ENCODE results near the gene BHLHA15. TPM values are rescaled to one million over a fixed set of nuclear protein-coding genes. Genes with fewer than 3 reads are reported as not detected.
A peak's percentile ranks its signal among the peaks of the same experiment; 100 is the strongest.

BHLHA15 gene
- total RNA-seq, 1 donor from 2014 or later = not detected

- Mint-ChIP-seq H3K27me3 (ENCODE audit: low read depth) (no peaks in the 10 kb centered on the region), H3K9me3 (peaks cover 6% of the 10 kb centered on the region), H3K4me1 (no peaks in the 10 kb centered on the region), H3K4me3 (no peak overlapping the region), H3K36me3 (peaks cover 36% of the 10 kb centered on the region), H3K27ac (no peak overlapping the region)
- TF ChIP-seq, protein P1, sequence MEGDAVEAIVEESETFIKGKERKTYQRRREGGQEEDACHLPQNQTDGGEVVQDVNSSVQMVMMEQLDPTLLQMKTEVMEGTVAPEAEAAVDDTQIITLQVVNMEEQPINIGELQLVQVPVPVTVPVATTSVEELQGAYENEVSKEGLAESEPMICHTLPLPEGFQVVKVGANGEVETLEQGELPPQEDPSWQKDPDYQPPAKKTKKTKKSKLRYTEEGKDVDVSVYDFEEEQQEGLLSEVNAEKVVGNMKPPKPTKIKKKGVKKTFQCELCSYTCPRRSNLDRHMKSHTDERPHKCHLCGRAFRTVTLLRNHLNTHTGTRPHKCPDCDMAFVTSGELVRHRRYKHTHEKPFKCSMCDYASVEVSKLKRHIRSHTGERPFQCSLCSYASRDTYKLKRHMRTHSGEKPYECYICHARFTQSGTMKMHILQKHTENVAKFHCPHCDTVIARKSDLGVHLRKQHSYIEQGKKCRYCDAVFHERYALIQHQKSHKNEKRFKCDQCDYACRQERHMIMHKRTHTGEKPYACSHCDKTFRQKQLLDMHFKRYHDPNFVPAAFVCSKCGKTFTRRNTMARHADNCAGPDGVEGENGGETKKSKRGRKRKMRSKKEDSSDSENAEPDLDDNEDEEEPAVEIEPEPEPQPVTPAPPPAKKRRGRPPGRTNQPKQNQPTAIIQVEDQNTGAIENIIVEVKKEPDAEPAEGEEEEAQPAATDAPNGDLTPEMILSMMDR (IDR thresholded peaks at IDR 0.05; ENCODE audit: unreplicated experiment) = no peak
- peak in 1 of 2 experiments; percentile 14 for DNase-seq (ENCODE audit: low spot score in 2 of 2, unreplicated experiment in 2 of 2)
Observed at GRCh38 chr7:98202367-98203195, 8.7 kb upstream of the BHLHA15 start.

DNA sequence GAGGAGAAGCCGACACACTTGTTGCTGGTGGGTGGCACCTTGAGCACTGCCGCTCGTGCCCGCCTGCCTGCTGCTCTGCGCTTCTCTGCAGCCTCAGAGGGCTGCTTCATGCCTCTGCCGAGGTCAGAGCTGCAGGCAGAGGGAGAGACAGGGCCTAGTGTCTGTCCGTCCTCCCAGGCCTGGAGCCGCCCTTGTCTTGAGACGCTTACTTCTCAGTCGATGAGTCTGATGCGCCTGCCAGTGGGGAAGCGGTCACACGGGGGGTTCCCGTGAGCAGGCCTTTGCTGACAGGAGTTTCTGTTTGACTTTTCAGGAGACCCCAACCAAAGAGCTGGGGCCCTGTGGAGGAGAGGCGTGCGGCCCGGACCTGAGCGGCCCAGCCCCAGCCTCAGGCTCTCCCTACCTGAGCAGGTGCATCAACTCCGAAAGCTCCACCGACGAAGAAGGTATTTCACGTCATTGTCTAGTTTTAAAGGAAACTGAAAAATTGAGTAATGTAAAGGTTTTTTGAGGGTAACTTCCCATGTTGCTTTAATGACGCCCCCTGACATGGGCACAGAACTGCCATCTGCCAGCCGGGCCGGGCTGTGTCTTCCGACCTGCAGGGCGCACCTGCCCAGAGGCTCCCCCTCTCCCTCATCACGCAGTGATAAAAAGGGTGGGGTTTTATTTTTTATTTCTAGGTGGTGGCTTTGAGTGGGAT, 7.8 kb upstream of the BHLHA15 start:
- peak in 1 of 2 experiments; percentile 29 for DNase-seq (ENCODE audit: low spot score in 2 of 2, unreplicated experiment in 2 of 2)
- TF ChIP-seq, protein P1 (IDR thresholded peaks at IDR 0.05; ENCODE audit: unreplicated experiment) = no peak
- H3K27me3 Mint-ChIP-seq (ENCODE audit: low read depth) = no peaks in the 10 kb centered on the region
- no peaks in the 10 kb centered on the region for H3K4me1 Mint-ChIP-seq
- no peak overlapping the region for H3K4me3 Mint-ChIP-seq
- peaks cover 32% of the 10 kb centered on the region for H3K36me3 Mint-ChIP-seq
- no peak overlapping the region for H3K27ac Mint-ChIP-seq
- peaks cover 6% of the 10 kb centered on the region for H3K9me3 Mint-ChIP-seq

DNA sequence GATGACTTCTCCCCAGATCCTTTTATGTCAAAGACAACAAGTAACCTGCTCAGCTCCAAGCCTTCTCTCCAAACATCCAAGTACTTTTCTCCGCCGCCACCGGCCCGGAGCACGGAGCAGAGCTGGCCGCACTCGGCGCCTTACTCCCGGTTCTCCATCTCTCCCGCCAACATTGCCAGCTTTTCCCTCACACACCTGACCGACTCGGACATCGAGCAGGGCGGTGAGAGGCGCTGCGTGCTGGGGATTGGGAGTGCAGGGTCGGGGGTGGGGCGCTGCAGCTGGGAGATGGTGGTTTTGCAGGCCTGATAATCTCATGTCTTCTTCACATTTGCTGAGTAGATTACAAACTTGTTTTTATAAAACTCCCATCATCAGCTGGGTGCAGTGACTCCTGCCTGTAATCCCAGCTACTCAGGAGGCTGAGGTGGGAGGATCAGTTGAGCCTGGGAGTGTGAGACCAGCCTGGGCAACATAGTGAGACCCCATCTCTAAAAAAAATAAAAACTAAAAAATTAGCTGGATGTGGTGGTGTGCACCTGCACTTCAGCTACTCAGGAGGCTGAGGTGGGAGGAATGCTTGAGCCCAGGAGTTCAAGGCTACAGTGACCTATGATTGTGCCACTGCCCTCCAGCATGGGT, 7.2 kb upstream of the BHLHA15 start:
- Mint-ChIP-seq H3K4me3 (no peak overlapping the region), H3K4me1 (no peaks in the 10 kb centered on the region), H3K27ac (no peak overlapping the region), H3K27me3 (ENCODE audit: low read depth) (no peaks in the 10 kb centered on the region), H3K36me3 (peaks cover 30% of the 10 kb centered on the region), H3K9me3 (peaks cover 3% of the 10 kb centered on the region)
- no peak for DNase-seq (ENCODE audit: low spot score in 2 of 2, unreplicated experiment in 2 of 2)
- TF ChIP-seq, protein P1 (IDR thresholded peaks at IDR 0.05; ENCODE audit: unreplicated experiment) = no peak

DNA sequence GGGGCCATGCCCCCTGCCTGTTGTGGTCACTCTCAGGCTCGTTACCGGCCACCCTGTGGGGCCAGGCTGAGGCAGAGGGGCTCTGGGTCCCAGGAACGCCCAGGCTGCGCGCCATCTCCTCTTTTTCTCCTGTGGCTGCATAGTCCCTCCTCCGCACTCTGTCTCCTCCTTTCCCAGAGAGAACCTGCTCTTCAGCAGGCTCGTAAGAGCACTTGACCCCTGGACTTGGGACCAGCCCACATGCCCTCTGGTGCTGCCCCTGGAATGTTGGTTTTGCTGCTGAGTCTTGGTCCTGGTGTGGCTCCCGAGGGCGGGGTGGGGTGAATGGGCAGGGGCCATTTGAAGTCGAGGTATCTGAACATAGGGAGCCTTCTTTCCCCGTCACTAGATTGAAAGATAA, 6.6 kb upstream of the BHLHA15 start:
- Mint-ChIP-seq H3K4me1 (no peaks in the 10 kb centered on the region), H3K27me3 (ENCODE audit: low read depth) (no peaks in the 10 kb centered on the region), H3K9me3 (no peaks in the 10 kb centered on the region), H3K4me3 (no peak overlapping the region), H3K36me3 (peaks cover 27% of the 10 kb centered on the region), H3K27ac (no peak overlapping the region)
- DNase-seq (ENCODE audit: low spot score in 2 of 2, unreplicated experiment in 2 of 2) = peak in 1 of 2 experiments; percentile 13
- TF ChIP-seq, protein P1 (IDR thresholded peaks at IDR 0.05; ENCODE audit: unreplicated experiment) = no peak

DNA sequence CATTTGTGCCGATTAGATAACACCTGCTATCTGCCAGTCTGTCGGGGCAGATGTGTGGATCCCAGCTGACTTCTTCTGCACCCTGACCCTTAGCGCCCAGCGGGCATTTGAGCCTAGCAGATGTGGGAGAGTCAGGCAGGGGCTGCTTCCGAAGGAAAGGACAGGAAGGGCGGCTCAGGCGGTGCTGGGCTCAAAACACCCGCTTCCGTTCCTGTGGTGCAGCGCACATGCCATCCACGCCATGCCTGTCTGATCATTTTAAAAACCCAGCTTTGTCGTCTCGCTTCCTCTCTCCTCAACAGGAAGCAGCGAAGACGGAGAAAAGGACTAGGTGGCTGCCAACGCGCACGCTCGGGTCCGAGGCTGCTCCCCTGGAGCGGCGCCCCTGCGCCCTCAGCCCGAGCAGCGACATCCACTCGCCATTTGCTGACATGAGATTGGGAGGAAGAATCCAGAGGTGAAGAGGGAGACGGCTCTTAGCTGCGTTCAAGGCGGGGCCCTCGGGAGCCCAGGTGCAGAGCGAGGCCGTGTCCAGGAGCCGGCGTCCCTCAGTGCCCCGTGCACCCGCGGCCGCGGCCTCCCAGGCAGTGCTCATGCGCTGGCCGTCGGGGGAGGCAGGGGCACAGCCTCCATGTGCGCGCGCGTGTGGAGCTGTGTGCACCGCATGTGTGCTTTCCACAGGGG, 5.9 kb upstream of the BHLHA15 start:
- Mint-ChIP-seq H3K9me3 (no peaks in the 10 kb centered on the region), H3K36me3 (peaks cover 23% of the 10 kb centered on the region), H3K27ac (no peak overlapping the region), H3K4me3 (no peak overlapping the region), H3K27me3 (ENCODE audit: low read depth) (no peaks in the 10 kb centered on the region), H3K4me1 (no peaks in the 10 kb centered on the region)
- TF ChIP-seq, protein P1 (IDR thresholded peaks at IDR 0.05; ENCODE audit: unreplicated experiment) = no peak
- DNase-seq (ENCODE audit: low spot score in 2 of 2, unreplicated experiment in 2 of 2) = no peak
